Vagina (tissue), 2 donors: Measurements from ENCODE around the gene RBM33. TPM values are rescaled to one million over a fixed set of nuclear protein-coding genes. Genes with fewer than 3 reads are reported as not detected.

Source experiments
- DNase-seq, 2 donors: peaks; one replicate each; pipeline ENCODE4 v3.0.0-alpha.2; 2017; ENCODE audit errors: extremely low spot score in 2 of 2
- H3K27ac ChIP-seq: fragments of 200-600 bp; sonication (generic); one replicate; pipeline ENCODE4 v1.5.1; 2019
- H3K27me3 ChIP-seq: fragments of 200-600 bp; sonication (generic); one replicate; pipeline ENCODE4 v1.5.1; 2019
- H3K36me3 ChIP-seq, 2 donors: fragments of 200-600 bp; sonication (generic); one replicate each; pipeline ENCODE4 v1.5.1; 2017 to 2019
- H3K4me1 ChIP-seq: fragments of 200-600 bp; sonication (generic); one replicate; pipeline ENCODE4 v1.5.1; 2019
- H3K4me3 ChIP-seq, 2 donors: fragments of 200-600 bp; sonication (generic); 1 replicate in 1 of 2; 2 replicates in 1 of 2; pipeline ENCODE4 v1.5.1; 2016 to 2019
- H3K9me3 ChIP-seq: fragments of 200-600 bp; sonication (generic); one replicate; pipeline ENCODE4 v1.5.1; 2019
- POLR2A ChIP-seq, 2 donors: fragments of 450-650 bp; IDR thresholded peaks; one replicate each; pipeline ENCODE4 v1.6.1; 2017; ENCODE audit warnings: antibody characterized with exemption in 2 of 2, mild to moderate bottlenecking in 2 of 2, moderate library complexity in 2 of 2
- POLR2AphosphoS5 ChIP-seq, 2 donors: sonication (generic); formaldehyde crosslinking; IDR thresholded peaks; one replicate each; pipeline ENCODE4 v1.9.0; 2017; ENCODE audit warnings: antibody characterized with exemption in 2 of 2, mild to moderate bottlenecking in 2 of 2, low read depth in 1 of 2; ENCODE audit not compliant: insufficient read depth in 1 of 2
- intact Hi-C: fragments of 100-400 bp; cut with DNase I; formaldehyde crosslinking; loops from one replicate; pipeline ENCODE4 v1.15.1; 2023
- total RNA-seq: library from RNA; depleted of rRNA; stranded (reverse); fragments of >200 nt; gene quantifications from one replicate; pipeline ENCODE4 v1.2.3, GENCODE V29; 2016
- TF ChIP-seq, protein P1 (sequence below), 3 experiments: fragments of 450-650 bp in 2 of 3; fragments of 200-600 bp in 1 of 3; sonication (generic) in 1 of 3; IDR thresholded peaks; one replicate each; pipeline ENCODE4 v1.5.1; 2017 to 2019; ENCODE audit warnings: antibody characterized with exemption in 3 of 3, mild to moderate bottlenecking in 2 of 3, moderate library complexity in 2 of 3

Gene RBM33
- total RNA-seq, 1 donor from 2014 or later: 63.8 TPM

DNA sequence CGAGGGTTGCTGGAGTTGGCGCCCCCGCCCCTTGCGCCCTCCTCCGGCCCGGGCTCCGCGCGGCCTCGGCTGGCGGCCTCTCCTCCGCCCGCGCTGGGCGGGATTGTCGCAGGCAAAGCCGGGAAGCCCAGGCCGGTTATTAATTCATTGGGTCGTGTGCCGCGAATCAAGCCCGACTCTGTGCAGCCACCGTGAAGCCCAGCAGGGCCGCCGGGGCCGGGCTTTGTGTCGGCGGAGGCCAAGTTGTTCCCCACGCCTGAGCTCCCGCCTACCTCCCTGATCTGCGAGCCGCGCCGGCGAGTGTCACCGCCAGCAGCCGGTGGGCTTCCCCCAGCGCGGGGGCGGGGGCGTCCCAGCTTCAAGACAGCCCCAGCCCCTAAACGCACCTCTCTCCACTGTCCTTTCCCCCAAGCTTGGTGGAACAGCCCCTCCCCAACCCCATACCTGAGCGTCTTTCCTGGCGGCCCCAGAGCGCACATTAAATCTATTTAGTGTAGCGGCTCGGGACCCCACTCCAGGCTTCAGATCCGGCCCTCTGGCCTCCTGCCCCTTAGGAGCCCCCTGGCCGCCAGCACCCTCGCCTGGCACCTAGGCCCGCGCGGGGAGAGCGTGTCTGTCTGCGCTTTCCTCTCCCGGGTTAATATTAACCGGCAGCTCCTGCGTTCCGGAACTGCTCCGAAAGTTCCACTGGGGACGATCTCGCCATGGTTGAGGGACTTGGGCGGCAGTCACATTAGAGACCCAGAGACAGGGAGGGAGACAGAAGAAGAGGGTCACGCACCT is 164.3 kb downstream of the RBM33 start:
- H3K27ac ChIP-seq: no peak overlapping the region
- peak overlapping the region in 1 of 2 donors; percentile 18 for H3K4me3 ChIP-seq
- TF ChIP-seq, protein P1, sequence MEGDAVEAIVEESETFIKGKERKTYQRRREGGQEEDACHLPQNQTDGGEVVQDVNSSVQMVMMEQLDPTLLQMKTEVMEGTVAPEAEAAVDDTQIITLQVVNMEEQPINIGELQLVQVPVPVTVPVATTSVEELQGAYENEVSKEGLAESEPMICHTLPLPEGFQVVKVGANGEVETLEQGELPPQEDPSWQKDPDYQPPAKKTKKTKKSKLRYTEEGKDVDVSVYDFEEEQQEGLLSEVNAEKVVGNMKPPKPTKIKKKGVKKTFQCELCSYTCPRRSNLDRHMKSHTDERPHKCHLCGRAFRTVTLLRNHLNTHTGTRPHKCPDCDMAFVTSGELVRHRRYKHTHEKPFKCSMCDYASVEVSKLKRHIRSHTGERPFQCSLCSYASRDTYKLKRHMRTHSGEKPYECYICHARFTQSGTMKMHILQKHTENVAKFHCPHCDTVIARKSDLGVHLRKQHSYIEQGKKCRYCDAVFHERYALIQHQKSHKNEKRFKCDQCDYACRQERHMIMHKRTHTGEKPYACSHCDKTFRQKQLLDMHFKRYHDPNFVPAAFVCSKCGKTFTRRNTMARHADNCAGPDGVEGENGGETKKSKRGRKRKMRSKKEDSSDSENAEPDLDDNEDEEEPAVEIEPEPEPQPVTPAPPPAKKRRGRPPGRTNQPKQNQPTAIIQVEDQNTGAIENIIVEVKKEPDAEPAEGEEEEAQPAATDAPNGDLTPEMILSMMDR (IDR thresholded peaks at IDR 0.05): no peak
- TF ChIP-seq POLR2A (IDR thresholded peaks at IDR 0.05) (no peak), POLR2AphosphoS5 (IDR thresholded peaks at IDR 0.05; ENCODE audit: insufficient read depth in 1 of 2, low read depth in 1 of 2) (no peak)
- intact Hi-C loops: no loop called here
- H3K9me3 ChIP-seq: no peaks in the 10 kb centered on the region
- peaks cover 54% of the 10 kb centered on the region for H3K4me1 ChIP-seq
- DNase-seq: no peak
- peaks cover 14% of the 10 kb centered on the region for H3K27me3 ChIP-seq
- no peaks in the 10 kb centered on the region for H3K36me3 ChIP-seq

GRCh38 chr7:155809332-155809946 is 165.0 kb downstream of the RBM33 start:
- DNase-seq: no peak
- peaks cover 48% of the 10 kb centered on the region for H3K4me1 ChIP-seq
- H3K9me3 ChIP-seq: no peaks in the 10 kb centered on the region
- no peaks in the 10 kb centered on the region for H3K36me3 ChIP-seq
- TF ChIP-seq POLR2AphosphoS5 (IDR thresholded peaks at IDR 0.05; ENCODE audit: insufficient read depth in 1 of 2, low read depth in 1 of 2) (no peak), POLR2A (IDR thresholded peaks at IDR 0.05) (no peak)
- TF ChIP-seq, protein P1 (IDR thresholded peaks at IDR 0.05): no peak
- intact Hi-C loops: no loop called here
- no peak overlapping the region for H3K27ac ChIP-seq
- peak overlapping the region; percentile 16 to 18 for H3K4me3 ChIP-seq
- peaks cover 14% of the 10 kb centered on the region for H3K27me3 ChIP-seq

GRCh38 chr7:155809947-155810769 is 165.7 kb downstream of the RBM33 start:
- peak overlapping the region in 1 of 2 donors; percentile 16 for H3K4me3 ChIP-seq
- peaks cover 8% of the 10 kb centered on the region for H3K27me3 ChIP-seq
- H3K27ac ChIP-seq: no peak overlapping the region
- intact Hi-C loops: no loop called here
- no peaks in the 10 kb centered on the region for H3K36me3 ChIP-seq
- DNase-seq: no peak
- no peaks in the 10 kb centered on the region for H3K9me3 ChIP-seq
- H3K4me1 ChIP-seq: peaks cover 40% of the 10 kb centered on the region
- TF ChIP-seq POLR2A (IDR thresholded peaks at IDR 0.05): no peak
- TF ChIP-seq POLR2AphosphoS5 (IDR thresholded peaks at IDR 0.05; ENCODE audit: insufficient read depth in 1 of 2, low read depth in 1 of 2): no peak
- TF ChIP-seq, protein P1 (IDR thresholded peaks at IDR 0.05): no peak

DNA sequence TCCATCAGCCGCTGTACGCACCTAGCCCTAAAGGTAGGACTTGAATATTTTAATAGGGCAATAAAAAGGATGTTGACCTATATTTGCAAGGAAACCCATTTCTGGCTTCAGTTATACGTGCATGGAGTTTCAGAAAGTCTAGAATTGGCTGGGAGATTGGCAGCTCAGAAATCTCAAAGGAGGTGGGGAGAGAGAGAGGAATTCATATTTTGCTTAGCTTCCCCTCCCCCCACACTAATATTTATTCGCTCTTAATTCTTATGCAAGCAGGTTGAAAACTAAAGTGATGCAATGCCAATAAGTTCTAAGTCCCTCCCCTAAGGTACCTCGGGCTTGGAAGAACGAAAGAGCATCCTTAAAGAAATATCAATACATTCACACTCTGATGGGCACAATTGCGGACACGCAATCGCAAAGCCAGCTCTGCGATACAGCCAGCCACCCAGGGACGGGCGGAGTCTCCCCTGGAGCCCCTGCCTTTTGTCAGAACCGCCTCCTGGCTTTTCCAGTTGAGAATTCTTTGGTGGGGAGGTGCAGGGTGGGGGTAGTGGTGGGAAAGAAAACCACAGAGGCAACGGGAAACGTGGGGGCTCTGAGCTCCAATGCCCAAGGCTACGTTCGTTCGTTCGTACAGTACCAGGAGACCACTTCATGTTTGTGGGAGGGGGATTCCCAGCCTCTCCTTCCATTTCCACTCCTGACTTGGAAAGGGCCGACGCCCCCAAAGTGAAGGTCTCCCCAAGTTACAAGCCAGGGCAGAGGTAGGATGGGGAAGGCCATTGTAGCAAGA is 166.5 kb downstream of the RBM33 start:
- peaks cover 32% of the 10 kb centered on the region for H3K4me1 ChIP-seq
- TF ChIP-seq, protein P1 (IDR thresholded peaks at IDR 0.05): no peak
- TF ChIP-seq POLR2AphosphoS5 (IDR thresholded peaks at IDR 0.05; ENCODE audit: insufficient read depth in 1 of 2, low read depth in 1 of 2) (no peak), POLR2A (IDR thresholded peaks at IDR 0.05) (no peak)
- H3K27me3 ChIP-seq: peaks cover 2% of the 10 kb centered on the region
- intact Hi-C loops: no loop called here
- H3K36me3 ChIP-seq: no peaks in the 10 kb centered on the region
- no peak overlapping the region for H3K27ac ChIP-seq
- no peak overlapping the region for H3K4me3 ChIP-seq
- DNase-seq: no peak
- no peaks in the 10 kb centered on the region for H3K9me3 ChIP-seq
